Breast epithelium (tissue), 3 donors: ENCODE measurements around the gene HEXIM2.

Experiments
- POLR2A ChIP-seq: fragments of 450-650 bp; IDR thresholded peaks from one replicate; pipeline ENCODE4 v1.6.1; 2016; ENCODE audit warnings: antibody characterized with exemption, mild to moderate bottlenecking, moderate library complexity
- POLR2AphosphoS5 ChIP-seq, 3 donors: sonication (generic); formaldehyde crosslinking; IDR thresholded peaks; one replicate each; pipeline ENCODE4 v1.6.1; 2017; ENCODE audit warnings: antibody characterized with exemption in 3 of 3
- TF ChIP-seq, protein P1 (sequence below), 3 donors: fragments of 450-650 bp; IDR thresholded peaks; one replicate each; pipeline ENCODE4 v1.5.1; 2016 to 2017; ENCODE audit warnings: antibody characterized with exemption in 3 of 3, mild to moderate bottlenecking in 3 of 3, moderate library complexity in 3 of 3

DNA sequence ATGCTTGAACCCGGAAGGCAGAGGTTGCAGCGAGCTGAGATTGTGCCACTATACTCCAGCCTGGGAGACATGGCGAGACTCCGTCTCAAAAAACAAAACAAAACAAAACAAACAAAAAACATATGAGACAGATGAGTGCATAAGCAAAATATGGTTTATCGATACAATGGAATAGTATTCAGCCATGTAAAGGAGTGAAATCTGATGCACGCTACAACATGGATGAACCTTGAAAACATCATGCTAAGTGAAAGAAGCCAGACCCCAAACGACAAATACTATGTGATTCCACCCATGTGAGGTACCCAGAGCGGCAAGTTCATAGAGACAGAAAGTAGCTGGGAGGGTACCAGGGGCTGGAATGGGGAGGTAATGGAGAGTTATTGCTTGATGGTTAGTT lies 36.2 kb upstream of the HEXIM2 start:
- TF ChIP-seq POLR2A (no peak), POLR2AphosphoS5 (IDR thresholded peaks at IDR 0.05) (no peak)
- TF ChIP-seq, protein P1, sequence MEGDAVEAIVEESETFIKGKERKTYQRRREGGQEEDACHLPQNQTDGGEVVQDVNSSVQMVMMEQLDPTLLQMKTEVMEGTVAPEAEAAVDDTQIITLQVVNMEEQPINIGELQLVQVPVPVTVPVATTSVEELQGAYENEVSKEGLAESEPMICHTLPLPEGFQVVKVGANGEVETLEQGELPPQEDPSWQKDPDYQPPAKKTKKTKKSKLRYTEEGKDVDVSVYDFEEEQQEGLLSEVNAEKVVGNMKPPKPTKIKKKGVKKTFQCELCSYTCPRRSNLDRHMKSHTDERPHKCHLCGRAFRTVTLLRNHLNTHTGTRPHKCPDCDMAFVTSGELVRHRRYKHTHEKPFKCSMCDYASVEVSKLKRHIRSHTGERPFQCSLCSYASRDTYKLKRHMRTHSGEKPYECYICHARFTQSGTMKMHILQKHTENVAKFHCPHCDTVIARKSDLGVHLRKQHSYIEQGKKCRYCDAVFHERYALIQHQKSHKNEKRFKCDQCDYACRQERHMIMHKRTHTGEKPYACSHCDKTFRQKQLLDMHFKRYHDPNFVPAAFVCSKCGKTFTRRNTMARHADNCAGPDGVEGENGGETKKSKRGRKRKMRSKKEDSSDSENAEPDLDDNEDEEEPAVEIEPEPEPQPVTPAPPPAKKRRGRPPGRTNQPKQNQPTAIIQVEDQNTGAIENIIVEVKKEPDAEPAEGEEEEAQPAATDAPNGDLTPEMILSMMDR (IDR thresholded peaks at IDR 0.05): no peak
